Measurements from ENCODE around the gene ADARB2.

Gene ADARB2

DNA sequence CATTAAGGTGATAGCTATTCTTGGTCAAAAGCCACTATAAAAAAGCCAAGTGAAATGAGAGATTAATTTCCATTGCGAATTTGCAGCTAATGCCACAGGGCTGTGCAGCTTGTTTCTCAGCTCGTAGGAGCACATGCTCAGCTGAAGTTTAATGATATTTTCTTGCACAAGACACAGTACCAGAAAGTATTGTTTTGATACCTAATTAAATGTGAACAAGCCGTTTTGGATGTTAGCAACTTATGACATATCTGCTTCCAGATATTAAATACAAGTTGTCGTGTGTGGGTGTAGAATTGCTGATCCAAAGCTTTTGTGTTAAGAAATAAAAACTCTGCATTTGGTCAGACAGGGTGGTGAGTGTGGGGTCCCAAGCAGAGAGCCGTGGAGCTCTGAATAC, 47.2 kb downstream of the ADARB2 start:
- Histone ChIP-seq H3K9me3 (ENCODE audit: control insufficient read depth, insufficient read depth, low read length) (no peaks in the 10 kb centered on the region), H3K4me3 (ENCODE audit: low read length) (no peak overlapping the region), H3K79me2 (ENCODE audit: control insufficient read depth, low read length) (no peaks in the 10 kb centered on the region), H3K9me2 (replicated peaks; ENCODE audit: control insufficient read depth, low read length) (no peaks in the 10 kb centered on the region), H3K27me3 (ENCODE audit: control insufficient read depth, low read length) (peaks cover 22% of the 10 kb centered on the region), H3K4me2 (ENCODE audit: low read length) (no peak overlapping the region), H3K36me3 (ENCODE audit: control insufficient read depth, low read length) (no peaks in the 10 kb centered on the region), H3K4me1 (ENCODE audit: control insufficient read depth, low read length) (peaks cover 4% of the 10 kb centered on the region; the same call in 1 of the 2 replicates), H3K27ac (ENCODE audit: low read depth, low read length) (no peak overlapping the region), H3F3A (ENCODE audit: control insufficient read depth, insufficient read depth) (no peaks in the 10 kb centered on the region), H4K20me1 (ENCODE audit: control insufficient read depth, insufficient read depth, low read depth, low read length) (no peaks in the 10 kb centered on the region)
- TF ChIP-seq, protein P1, sequence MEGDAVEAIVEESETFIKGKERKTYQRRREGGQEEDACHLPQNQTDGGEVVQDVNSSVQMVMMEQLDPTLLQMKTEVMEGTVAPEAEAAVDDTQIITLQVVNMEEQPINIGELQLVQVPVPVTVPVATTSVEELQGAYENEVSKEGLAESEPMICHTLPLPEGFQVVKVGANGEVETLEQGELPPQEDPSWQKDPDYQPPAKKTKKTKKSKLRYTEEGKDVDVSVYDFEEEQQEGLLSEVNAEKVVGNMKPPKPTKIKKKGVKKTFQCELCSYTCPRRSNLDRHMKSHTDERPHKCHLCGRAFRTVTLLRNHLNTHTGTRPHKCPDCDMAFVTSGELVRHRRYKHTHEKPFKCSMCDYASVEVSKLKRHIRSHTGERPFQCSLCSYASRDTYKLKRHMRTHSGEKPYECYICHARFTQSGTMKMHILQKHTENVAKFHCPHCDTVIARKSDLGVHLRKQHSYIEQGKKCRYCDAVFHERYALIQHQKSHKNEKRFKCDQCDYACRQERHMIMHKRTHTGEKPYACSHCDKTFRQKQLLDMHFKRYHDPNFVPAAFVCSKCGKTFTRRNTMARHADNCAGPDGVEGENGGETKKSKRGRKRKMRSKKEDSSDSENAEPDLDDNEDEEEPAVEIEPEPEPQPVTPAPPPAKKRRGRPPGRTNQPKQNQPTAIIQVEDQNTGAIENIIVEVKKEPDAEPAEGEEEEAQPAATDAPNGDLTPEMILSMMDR (IDR thresholded peaks at IDR 0.05; ENCODE audit: low read depth, low read length, poor library complexity, severe bottlenecking): no peak
- TF ChIP-seq EZH2phosphoT487 (IDR thresholded peaks at IDR 0.05; ENCODE audit: borderline replicate concordance, low read length): no peak

DNA sequence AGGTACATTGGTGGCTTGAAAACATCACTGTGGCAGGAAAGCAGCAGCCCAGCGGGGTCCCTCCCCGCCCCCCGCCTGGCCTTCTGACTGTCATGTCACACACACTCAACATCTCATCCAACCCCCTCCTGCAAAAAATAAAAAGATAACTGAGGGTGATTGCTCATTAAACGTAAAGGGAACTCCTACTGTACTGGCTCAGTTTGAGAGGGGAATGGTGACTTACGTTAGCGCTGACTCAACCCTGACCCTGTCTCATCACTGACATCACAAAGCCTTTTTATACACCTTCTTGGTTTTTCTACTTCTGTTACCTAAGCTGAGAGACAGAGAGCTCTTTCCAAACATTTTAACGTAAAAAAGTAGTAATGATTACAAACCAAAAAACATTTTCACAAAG, 48.8 kb downstream of the ADARB2 start:
- Histone ChIP-seq H4K20me1 (ENCODE audit: control insufficient read depth, insufficient read depth, low read depth, low read length) (no peaks in the 10 kb centered on the region), H3F3A (ENCODE audit: control insufficient read depth, insufficient read depth) (no peaks in the 10 kb centered on the region), H3K4me2 (ENCODE audit: low read length) (no peak overlapping the region), H3K79me2 (ENCODE audit: control insufficient read depth, low read length) (no peaks in the 10 kb centered on the region), H3K9me3 (ENCODE audit: control insufficient read depth, insufficient read depth, low read length) (no peaks in the 10 kb centered on the region), H3K4me3 (ENCODE audit: low read length) (no peak overlapping the region), H3K9me2 (replicated peaks; ENCODE audit: control insufficient read depth, low read length) (no peaks in the 10 kb centered on the region), H3K36me3 (ENCODE audit: control insufficient read depth, low read length) (no peaks in the 10 kb centered on the region), H3K27me3 (ENCODE audit: control insufficient read depth, low read length) (peaks cover 22% of the 10 kb centered on the region), H3K27ac (ENCODE audit: low read depth, low read length) (no peak overlapping the region), H3K4me1 (ENCODE audit: control insufficient read depth, low read length) (peaks cover 4% of the 10 kb centered on the region; the same call in 1 of the 2 replicates)
- no peak for TF ChIP-seq EZH2phosphoT487 (IDR thresholded peaks at IDR 0.05; ENCODE audit: borderline replicate concordance, low read length)

GRCh38 chr10:1687623-1688150, 49.6 kb downstream of the ADARB2 start:
- no peak overlapping the region for H3K27ac ChIP-seq (ENCODE audit: low read depth, low read length)
- no peaks in the 10 kb centered on the region for H3K9me2 ChIP-seq (replicated peaks; ENCODE audit: control insufficient read depth, low read length)
- no peaks in the 10 kb centered on the region for H4K20me1 ChIP-seq (ENCODE audit: control insufficient read depth, insufficient read depth, low read depth, low read length)
- H3K4me2 ChIP-seq (ENCODE audit: low read length): no peak overlapping the region
- H3K4me1 ChIP-seq (ENCODE audit: control insufficient read depth, low read length): peaks cover 4% of the 10 kb centered on the region; the same call in 1 of the 2 replicates
- no peaks in the 10 kb centered on the region for H3K9me3 ChIP-seq (ENCODE audit: control insufficient read depth, insufficient read depth, low read length)
- no peak overlapping the region for H3K4me3 ChIP-seq (ENCODE audit: low read length)
- TF ChIP-seq, protein P1 (IDR thresholded peaks at IDR 0.05; ENCODE audit: low read depth, low read length, poor library complexity, severe bottlenecking): no peak
- no peak for TF ChIP-seq EZH2phosphoT487 (IDR thresholded peaks at IDR 0.05; ENCODE audit: borderline replicate concordance, low read length)
- no peaks in the 10 kb centered on the region for H3K36me3 ChIP-seq (ENCODE audit: control insufficient read depth, low read length)
- H3F3A ChIP-seq (ENCODE audit: control insufficient read depth, insufficient read depth): no peaks in the 10 kb centered on the region
- peaks cover 22% of the 10 kb centered on the region for H3K27me3 ChIP-seq (ENCODE audit: control insufficient read depth, low read length)
- H3K79me2 ChIP-seq (ENCODE audit: control insufficient read depth, low read length): no peaks in the 10 kb centered on the region

DNA sequence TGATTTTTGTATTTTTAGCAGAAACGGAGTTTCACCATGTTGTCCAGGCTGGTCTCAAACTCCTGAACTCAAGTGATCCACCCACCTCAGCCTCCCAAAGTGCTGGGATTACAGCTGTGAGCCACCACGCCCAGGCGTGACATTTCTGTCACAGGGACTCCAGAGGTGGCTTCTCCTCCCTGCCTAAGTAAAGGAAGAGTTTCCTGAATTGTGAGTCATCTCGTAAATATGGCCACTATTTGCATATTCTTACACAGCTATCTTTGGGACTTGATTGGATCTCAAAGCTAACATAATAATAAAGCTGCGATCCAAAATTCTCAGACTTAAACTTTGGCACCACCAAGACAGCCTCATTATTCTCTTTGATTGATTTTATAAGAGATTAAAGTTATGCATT, 50.1 kb downstream of the ADARB2 start:
- Histone ChIP-seq H3K9me3 (ENCODE audit: control insufficient read depth, insufficient read depth, low read length) (no peaks in the 10 kb centered on the region), H3K9me2 (replicated peaks; ENCODE audit: control insufficient read depth, low read length) (no peaks in the 10 kb centered on the region), H3K79me2 (ENCODE audit: control insufficient read depth, low read length) (no peaks in the 10 kb centered on the region), H3K4me2 (ENCODE audit: low read length) (no peak overlapping the region), H3F3A (ENCODE audit: control insufficient read depth, insufficient read depth) (no peaks in the 10 kb centered on the region), H4K20me1 (ENCODE audit: control insufficient read depth, insufficient read depth, low read depth, low read length) (no peaks in the 10 kb centered on the region), H3K4me3 (ENCODE audit: low read length) (no peak overlapping the region), H3K4me1 (ENCODE audit: control insufficient read depth, low read length) (peaks cover 4% of the 10 kb centered on the region; the same call in 1 of the 2 replicates), H3K27me3 (ENCODE audit: control insufficient read depth, low read length) (peaks cover 18% of the 10 kb centered on the region), H3K27ac (ENCODE audit: low read depth, low read length) (no peak overlapping the region), H3K36me3 (ENCODE audit: control insufficient read depth, low read length) (no peaks in the 10 kb centered on the region)
- TF ChIP-seq EZH2phosphoT487 (IDR thresholded peaks at IDR 0.05; ENCODE audit: borderline replicate concordance, low read length): no peak
- TF ChIP-seq, protein P1 (IDR thresholded peaks at IDR 0.05; ENCODE audit: low read depth, low read length, poor library complexity, severe bottlenecking): no peak

Data from DOHH2 (cell line).